GM12873 (cell line): ENCODE data around the gene CTBP2.

Experiments
- TF ChIP-seq, protein P1 (sequence below): IDR thresholded peaks from 2 replicates; pipeline ENCODE4 v1.5.1; 2012; ENCODE audit warnings: low read depth, mild to moderate bottlenecking, moderate library complexity, low read length, control low read depth; ENCODE audit not compliant: insufficient read depth; ENCODE audit errors: missing control alignments

The CTBP2 gene

DNA sequence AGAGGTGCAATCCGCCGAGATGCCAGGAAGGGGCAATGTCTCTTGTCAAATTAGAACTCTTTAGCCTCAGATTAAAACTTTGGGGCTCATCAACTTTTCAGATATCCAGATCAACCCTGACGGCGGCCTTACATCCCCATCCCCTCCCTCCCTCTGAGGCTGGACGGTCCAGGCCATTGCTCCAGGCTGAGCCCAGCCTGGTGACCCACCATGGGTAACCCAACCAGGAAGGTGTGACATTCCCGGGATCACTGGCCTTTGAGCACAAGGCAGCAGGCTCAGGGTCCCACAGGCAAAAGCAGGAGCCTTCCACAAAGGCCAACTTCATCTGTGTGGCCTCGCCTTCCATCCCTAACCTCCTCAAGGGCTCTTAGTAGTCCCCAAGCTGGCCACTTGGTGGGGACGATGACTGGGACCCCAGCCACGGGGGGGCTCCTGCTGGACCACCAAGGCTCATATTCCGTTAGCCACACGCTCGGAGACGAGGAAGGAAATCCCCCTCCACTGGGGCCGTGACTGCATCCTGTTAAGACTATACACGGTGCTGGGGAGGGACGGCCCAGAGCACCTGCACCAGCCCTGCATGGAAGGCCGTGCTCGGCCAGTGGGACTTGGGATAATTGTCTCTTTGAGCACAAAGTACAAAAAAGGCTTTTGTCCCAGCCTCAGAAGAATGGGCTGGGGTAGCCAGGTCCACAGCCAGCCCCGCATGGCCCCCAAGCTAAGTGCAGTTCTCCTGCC lies 155.6 kb downstream of the CTBP2 start:
- TF ChIP-seq, protein P1, sequence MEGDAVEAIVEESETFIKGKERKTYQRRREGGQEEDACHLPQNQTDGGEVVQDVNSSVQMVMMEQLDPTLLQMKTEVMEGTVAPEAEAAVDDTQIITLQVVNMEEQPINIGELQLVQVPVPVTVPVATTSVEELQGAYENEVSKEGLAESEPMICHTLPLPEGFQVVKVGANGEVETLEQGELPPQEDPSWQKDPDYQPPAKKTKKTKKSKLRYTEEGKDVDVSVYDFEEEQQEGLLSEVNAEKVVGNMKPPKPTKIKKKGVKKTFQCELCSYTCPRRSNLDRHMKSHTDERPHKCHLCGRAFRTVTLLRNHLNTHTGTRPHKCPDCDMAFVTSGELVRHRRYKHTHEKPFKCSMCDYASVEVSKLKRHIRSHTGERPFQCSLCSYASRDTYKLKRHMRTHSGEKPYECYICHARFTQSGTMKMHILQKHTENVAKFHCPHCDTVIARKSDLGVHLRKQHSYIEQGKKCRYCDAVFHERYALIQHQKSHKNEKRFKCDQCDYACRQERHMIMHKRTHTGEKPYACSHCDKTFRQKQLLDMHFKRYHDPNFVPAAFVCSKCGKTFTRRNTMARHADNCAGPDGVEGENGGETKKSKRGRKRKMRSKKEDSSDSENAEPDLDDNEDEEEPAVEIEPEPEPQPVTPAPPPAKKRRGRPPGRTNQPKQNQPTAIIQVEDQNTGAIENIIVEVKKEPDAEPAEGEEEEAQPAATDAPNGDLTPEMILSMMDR = no peak

DNA sequence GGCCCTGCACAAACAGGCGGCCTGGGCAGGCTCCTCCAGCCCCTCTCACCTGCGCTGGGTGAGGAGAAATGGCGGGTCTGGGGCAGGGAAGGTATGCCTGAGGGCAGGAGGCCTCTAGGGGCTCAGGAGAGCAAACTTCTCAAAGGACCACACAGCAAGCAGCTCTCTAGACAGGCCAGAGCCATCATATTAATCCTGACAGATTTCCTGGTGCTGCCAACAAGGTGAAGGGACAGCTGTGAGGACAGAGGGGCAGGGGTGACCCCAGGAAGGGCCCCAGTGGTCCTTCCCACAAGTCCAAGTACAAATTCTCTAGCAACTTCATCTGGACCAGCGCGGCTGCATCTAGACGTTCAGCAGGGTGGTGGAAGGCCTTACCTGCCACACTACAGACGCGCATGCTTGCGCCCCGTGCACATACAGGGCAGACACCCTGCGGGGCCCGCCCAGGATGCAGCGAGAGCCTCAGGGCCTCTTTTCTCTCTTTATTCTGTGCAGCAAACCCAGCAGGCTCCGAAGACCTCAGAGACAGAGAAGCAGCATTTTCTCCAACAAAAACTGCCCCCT lies 156.4 kb downstream of the CTBP2 start:
- TF ChIP-seq, protein P1 = no peak

DNA sequence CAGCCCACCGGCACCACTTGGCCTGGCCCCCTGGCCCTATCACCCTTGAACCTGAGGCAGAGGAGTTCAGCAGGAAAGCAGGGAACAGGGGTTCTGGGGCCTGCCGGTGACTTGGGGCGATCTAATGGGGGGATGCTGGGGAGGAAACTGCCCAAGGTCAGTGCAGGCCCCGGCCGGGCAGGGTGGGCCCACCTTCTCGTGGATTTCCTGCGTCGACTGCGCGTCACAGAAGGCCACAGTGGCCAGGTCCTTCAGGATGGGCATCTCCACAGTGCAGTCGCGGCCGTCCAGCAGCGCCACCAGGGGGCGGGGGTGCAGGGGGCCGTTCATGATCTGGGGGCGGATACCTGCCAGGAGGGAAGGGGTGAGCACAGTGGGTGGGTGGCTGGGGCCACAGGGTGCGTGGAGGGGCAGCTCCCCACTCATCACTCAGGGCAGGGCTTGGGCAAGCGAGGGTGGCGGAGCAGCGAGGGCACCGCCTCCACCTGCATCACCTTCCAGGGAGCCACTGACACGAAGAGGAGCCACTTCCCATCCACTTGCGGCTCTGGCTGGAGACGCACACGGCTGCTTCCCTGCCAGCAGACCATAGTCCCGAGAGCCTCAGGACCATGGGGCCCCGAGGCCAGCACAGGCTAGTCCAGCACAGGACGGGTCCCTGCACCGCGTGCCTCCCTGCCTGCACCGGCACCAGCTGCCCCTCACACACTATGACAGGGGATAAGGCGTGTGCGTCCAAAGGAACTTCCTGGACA lies 157.0 kb downstream of the CTBP2 start:
- TF ChIP-seq, protein P1 = peak; percentile 5

DNA sequence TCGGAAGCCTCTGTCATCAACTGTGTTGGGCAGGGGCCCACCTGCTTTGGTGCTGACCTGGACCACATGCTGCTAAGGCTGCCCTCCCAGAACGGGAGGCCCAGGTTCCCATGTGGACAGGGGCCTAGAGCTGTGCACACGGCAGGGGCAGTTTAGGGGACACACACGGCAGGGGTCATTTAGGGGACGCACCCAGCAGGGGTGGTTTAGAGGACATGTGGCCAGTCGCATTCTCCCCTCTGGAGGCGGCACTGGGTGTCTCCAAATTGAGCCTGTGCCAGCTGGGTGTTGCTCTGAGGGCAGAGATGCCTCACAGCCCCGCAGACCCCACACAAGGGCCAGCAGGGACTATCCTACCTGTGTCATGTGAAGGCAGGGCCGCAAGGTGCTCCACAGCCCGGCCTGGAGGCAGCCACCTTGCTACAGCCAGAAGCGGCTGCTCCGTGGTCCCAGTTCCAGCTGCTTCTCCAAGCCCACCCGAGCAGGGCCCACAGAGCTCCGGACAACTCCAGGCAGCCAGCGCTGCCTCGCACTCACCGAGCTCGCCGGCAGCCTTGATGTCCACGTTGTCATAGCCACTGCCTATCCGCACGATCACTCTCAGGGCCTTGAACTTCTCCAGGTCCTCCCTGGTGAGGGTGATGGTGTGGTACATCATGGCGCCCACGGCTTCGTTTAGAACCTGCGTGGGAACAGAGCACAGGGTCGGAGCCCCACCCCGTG lies 157.8 kb downstream of the CTBP2 start:
- TF ChIP-seq, protein P1 = no peak

DNA sequence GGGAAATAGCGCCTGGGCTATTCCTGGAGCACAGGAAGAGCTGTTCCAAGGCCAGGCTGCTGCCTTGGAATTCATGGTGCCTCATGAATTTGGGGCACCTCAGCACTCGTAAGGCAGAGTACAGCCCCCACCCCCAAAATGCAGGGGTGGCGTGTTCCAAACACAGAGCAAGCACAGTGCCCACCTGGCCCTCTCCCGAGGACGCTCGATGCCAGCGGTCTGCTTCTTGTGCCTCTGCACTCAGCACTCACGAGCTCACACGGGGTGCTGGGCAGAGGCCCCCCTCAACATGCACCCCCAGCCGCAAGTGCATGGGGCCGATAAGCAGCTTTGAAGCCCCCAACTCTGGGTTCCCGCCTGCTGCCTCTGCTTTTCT lies 158.3 kb downstream of the CTBP2 start:
- TF ChIP-seq, protein P1 = no peak

DNA sequence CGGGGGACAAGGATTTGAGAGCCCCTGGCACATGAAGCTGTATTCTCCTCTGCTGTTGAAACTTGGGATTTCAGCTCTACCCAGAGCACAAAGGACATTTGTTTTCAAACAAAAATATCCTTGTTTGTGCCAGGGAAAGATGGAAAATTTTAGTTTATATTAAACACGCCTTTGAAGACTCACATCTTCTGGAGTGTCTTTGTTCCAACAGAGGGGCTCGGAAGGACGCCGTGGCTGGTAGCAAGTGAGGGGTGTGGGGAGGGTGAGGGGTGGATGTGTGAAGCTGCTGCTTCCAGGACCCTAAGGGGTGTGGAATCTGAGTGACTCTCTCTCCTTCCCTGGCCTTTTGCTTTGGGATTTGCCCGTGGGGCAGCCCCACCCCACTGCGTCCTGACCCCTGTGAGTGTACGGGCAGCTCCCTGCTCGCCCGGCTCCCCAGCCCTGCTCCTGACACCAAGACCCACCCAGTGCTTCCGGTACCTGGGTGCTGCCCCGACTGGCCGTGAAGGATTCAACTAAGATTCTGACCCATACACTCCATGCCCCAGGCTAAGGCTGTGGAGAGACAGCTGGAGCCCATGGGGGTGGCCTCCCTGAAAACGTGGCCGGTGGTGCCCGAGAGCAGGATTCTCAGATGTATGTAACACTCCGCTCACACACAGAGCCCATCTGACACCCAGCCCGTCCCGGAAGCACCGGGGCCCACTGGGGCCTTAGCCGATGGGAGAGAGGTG lies 158.9 kb downstream of the CTBP2 start:
- TF ChIP-seq, protein P1 = no peak
